HTERT RPE-1 (cell line): ENCODE data around the gene AMZ2.
"Not testable (repeated sequence)": the region's sequence is repeated elsewhere in the genome, so short reads cannot be mapped to it uniquely, and the experiment has no call there.

Experiments
- in situ Hi-C: fragments of 300-500 bp; cut with MboI; formaldehyde crosslinking; loops from 4 replicates; pipeline ENCODE4 v1.14.3; 2020; ENCODE audit warnings: low sequenced_read_pairs

The AMZ2 gene

GRCh38 chr17:68247445-68248198 lies at the start of gene AMZ2:
Gene AMZ2 (plus strand): TSS chr17:68248043. CDS start chr17:68250188, 2,145 bp downstream.
- in situ Hi-C loops, result no loop called here

DNA sequence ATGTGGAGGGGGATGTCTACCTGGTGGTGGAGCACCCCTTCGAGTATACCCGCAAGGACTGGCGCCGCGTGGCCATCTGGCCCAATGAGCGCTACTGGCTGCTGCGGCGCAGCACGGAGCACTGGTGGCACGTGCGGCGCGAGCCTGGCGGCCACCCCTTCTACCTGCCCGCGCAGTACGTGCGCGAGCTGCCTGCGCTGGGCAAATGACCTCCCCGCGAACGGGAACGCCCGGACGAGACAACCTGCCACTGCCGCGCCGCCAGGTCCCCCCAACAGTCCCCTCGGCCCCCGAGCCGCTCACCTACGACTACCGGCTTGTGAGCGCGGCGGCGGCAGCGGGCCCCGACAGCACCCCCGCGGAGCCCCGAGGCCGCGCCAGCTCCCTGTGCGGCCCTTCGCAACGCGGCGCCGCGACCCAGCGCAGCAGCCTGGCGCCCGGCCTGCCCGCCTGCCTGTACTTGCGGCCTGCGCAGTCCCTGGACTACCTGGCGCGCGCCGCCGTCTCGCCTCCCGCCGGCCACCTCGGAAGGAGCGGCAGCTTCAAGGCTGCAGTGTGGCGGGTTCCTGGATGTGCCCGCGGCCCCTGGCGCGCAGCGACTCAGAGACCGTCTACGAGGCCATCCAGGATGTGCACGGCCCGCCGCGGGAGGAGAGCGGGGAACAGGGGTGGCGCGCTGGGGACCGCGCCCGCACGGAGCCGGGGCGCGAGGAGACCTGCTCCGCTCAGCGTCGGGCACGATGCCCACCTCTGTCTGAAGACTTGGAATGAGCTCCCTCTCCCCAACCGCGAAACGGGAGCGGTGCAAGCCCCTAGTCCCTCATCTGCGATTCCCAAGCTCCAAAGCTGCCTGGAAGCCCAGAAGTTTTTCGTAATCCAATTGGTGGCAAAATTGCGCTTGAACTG lies 48.7 kb upstream of the AMZ2 start:
- in situ Hi-C loops, result no loop called here

- in situ Hi-C loops, result no loop called here
Observed at GRCh38 chr17:68199837-68200688, 47.8 kb upstream of the AMZ2 start.

GRCh38 chr17:68200689-68201417 lies 47.0 kb upstream of the AMZ2 start:
- in situ Hi-C loops, result no loop called here

- in situ Hi-C loops, result not testable (repeated sequence)
Observed at GRCh38 chr17:68201418-68201771, 46.4 kb upstream of the AMZ2 start.

DNA sequence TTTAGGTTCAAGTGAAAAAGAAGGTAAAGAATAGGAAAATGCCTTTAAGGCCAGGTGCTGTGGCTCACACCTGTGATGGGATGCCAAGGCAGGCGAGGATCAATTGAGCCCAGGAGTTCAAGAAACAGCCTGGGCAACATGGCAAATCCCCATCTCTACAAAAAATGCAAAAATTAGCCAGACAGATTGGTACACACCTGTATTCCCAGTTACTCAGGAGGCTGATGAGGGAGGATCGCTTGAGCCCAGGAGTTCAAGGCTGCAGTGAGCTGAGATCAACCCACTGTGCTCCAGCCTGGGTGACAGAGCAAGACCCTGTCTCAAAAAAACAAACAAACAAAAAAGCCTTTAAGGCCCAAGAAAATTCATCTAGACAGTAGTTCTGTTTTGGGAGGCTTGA lies 45.5 kb upstream of the AMZ2 start:
- in situ Hi-C loops, result not testable (repeated sequence)

DNA sequence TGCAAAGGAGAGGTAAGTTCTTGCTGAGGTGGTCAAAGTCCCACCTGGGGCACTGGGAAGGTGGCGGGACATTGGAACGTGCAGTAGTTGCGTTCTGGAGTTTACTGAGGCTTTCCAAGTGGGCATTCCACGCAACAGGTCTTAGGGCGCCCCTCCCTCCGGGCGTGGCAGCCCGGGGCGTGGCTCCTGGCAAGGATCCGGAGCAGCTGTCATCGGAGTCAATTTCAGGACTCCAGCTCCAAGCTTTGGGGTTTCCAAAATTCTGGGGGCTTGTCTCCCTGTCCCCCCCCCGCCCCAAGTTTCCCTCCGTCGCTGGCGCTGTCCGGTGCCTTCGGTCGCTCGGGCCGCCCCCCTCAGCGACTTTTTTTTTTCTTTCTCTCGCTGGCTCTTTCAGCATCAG lies 43.1 kb upstream of the AMZ2 start:
- in situ Hi-C loops, result no loop called here

DNA sequence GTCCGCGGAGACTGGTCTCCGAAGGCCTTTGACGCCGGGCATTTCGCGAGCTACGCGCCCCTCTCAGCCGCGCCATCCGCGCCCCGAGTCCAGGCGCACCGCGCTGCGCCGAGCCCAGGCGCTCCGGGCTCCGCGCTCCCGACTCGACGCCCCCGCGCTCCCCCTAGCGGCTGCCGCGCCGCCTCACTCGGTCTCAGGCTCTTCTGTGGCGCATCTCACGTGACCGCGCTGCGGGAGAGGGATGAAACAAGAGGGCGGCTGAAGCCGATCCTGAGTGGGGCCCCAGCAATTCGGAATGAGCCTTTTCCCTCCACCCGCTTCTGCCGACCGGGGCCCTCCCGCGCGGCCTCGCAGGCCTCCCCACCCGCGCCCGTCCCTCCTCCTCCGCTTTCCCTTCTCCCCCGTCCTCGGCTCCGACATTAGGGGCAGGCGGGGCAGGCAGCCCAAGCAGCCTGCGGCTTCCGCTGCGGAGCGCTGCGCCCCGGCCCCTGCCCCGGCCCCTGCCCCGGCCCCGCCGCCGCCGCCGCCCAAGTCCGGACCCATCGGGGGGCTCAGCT lies 42.5 kb upstream of the AMZ2 start:
- in situ Hi-C loops, result no loop called here

DNA sequence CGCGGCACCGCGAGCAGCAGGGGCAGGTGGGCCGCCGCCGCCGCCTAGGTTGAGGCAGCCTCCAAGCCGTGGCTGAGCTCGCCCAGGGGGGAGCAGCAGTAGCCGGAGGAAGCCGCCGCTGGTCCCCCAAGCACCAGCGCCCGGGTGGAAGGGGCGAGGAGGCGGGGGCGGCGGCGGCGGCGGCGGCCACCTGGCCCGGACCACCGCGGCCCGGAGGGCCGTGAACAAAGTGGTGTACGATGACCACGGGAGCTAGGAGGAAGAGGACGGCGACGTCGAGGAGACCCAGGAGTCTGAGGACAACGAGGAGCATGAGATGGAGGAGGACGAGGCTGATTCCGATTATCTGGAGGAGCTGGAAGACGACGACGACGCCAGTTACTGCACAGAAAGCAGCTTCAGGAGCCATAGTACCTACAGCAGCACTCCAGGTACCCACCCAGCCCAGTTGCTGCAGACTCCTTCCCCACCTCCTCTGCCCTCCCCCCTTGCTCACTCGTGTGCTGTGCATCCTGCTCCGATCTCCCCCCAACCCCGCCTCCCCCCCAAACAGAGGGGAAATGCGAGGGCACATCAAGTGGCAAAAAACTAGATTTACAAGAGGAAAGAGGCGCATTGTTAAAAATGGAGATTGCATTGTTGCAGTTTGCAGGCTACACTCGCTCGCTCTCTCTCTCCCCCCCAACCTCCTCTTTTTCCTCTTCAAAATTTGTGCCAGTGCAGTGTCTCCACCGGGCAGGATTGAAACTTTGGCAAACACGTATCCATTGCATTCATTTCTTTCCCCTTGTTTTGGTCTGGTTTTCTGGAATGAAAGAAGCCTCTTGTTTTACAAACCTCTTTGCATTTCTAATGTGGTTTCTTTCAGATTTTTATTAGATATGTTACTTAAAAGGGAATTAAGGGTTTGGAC lies 41.8 kb upstream of the AMZ2 start:
- in situ Hi-C loops, result no loop called here

- in situ Hi-C loops, result no loop called here
Observed at GRCh38 chr17:68207651-68208253, 40.1 kb upstream of the AMZ2 start.

DNA sequence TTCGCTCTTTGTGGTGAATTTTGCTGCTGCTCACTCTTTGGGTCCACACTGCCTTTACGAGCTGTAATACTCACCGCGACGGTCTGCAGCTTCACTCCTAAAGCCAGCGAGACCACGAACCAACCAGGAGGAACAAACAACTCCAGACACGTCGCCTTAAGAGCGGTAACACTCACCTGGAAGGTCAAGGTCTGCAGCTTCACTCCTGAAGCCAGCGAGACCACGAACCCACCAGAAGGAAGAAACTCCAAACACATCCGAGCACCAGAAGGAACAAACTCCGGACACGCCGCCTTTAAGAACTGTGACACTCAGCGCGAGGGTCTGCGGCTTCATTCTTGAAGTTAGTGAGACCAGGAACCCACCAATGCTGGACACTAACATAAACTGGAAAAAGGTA lies 39.2 kb upstream of the AMZ2 start:
- in situ Hi-C loops, result not testable (repeated sequence)

DNA sequence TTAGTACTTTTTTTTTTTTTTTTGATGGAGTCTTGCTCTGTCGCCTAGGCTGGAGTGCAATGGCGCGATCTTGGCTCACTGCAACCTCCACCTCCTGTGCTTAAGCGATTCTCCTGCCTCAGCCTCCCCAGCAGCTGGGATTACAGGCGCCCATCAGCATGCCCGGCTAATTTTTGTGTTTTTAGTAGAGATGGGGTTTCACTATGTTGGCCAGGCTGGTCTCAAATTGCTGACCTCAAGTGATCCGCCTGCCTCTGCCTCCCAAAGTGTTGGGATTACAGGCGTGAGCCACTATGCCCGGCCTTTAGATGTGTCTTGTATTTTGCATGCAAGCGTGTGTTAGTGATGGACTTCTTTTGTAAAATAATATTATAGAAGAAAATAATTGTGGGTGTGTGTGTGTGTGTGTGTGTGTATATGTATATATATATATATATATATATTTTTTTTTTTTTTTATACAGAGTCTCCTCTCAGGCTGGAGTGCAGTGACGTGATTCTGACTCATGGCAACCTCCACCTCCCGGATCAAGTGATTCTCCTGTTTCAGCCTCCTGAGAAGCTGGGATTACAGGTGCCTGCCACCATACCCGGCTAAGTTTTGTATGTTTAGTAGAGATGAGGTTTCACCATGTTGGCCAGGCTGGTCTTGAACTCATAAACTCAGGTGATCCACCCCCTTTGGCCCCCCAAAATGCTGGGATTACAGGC lies 38.5 kb upstream of the AMZ2 start:
- in situ Hi-C loops, result not testable (repeated sequence)

- in situ Hi-C loops, result no loop called here
Observed at GRCh38 chr17:68210570-68211315, 37.1 kb upstream of the AMZ2 start.

GRCh38 chr17:68213428-68214411 lies 34.1 kb upstream of the AMZ2 start:
- in situ Hi-C loops, result not testable (repeated sequence)

DNA sequence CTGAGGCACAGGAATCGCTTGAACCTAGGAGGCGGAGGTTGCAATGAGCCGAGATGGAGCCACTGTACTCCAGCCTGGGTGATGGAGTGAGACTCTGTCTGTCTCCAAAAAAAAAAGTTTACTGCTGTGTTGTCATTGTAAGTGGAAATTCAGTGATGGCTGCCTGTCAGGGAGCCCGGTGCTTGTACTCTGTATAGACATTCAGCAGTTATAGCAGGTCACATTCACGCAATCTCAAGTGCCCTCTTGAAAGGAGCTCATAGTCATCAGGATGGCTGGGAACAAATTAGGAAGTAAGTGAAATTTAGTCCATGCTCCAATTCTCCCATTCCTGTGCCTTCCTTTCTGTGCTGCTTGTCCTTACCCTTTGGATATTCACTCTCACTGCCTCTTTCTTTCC lies 32.4 kb upstream of the AMZ2 start:
- in situ Hi-C loops, result not testable (repeated sequence)

GRCh38 chr17:68219429-68219828 lies 28.4 kb upstream of the AMZ2 start:
- in situ Hi-C loops, result not testable (repeated sequence)
